GM23338 (cell line): ENCODE measurements around the gene TMEM242. TPM values are rescaled to one million over a fixed set of nuclear protein-coding genes. Genes with fewer than 3 reads are reported as not detected.

Experiments
- ATAC-seq: fragments of 200-7000 bp; cut with Tn5 transposase; 3 replicates; pipeline ENCODE4 v1.9.1; 2020
- DNase-seq: peaks from one replicate; pipeline ENCODE4 v3.0.0-alpha.2; 2015; ENCODE audit warnings: low spot score
- H2AFZ ChIP-seq: fragments of 200-600 bp; sonication (generic); 2 replicates; pipeline ENCODE4 v1.8.0; 2016; ENCODE audit warnings: antibody characterized with exemption, mild to moderate bottlenecking, moderate library complexity
- H3F3A ChIP-seq: fragments of 200-600 bp; sonication (generic); replicated peaks from 2 replicates; pipeline ENCODE4 v1.8.0; 2017; ENCODE audit warnings: antibody characterized with exemption, mixed run types, low read depth
- H3K27ac ChIP-seq: fragments of 200-600 bp; sonication (generic); 2 replicates; pipeline ENCODE4 v1.6.1; 2016; ENCODE audit warnings: low read depth
- H3K27me3 ChIP-seq: fragments of 200-600 bp; sonication (generic); 2 replicates; pipeline ENCODE4 v1.8.0; 2016; ENCODE audit warnings: mild to moderate bottlenecking, mixed run types, moderate library complexity; ENCODE audit not compliant: insufficient read depth
- H3K36me3 ChIP-seq: fragments of 200-600 bp; sonication (generic); 2 replicates; pipeline ENCODE4 v1.8.0; 2016; ENCODE audit warnings: mild to moderate bottlenecking; ENCODE audit not compliant: insufficient read depth
- H3K4me1 ChIP-seq: fragments of 200-600 bp; sonication (generic); 2 replicates; pipeline ENCODE4 v1.8.0; 2016; ENCODE audit warnings: mild to moderate bottlenecking, moderate library complexity; ENCODE audit not compliant: insufficient read depth
- H3K4me2 ChIP-seq: fragments of 200-600 bp; sonication (generic); 2 replicates; pipeline ENCODE4 v1.7.1; 2017; ENCODE audit warnings: mixed run types
- H3K4me3 ChIP-seq: fragments of 200-600 bp; sonication (generic); 2 replicates; pipeline ENCODE4 v1.6.1; 2016; ENCODE audit warnings: mixed run types
- H3K79me2 ChIP-seq: fragments of 200-600 bp; sonication (generic); replicated peaks from 2 replicates; pipeline ENCODE4 v1.8.0; 2017; ENCODE audit warnings: mild to moderate bottlenecking; ENCODE audit not compliant: insufficient read depth
- H3K9me2 ChIP-seq: fragments of 200-600 bp; sonication (generic); 2 replicates; pipeline ENCODE4 v1.8.0; 2017; ENCODE audit not compliant: insufficient read depth
- H4K20me1 ChIP-seq: fragments of 200-600 bp; sonication (generic); replicated peaks from 2 replicates; pipeline ENCODE4 v1.8.0; 2017; ENCODE audit warnings: mild to moderate bottlenecking; ENCODE audit not compliant: insufficient read depth
- H3K27ac Mint-ChIP-seq: 2 replicates; pipeline ENCODE4 v1.8.0; 2020; ENCODE audit warnings: inconsistent platforms, mild to moderate bottlenecking, moderate library complexity, mixed read lengths
- H3K27me3 Mint-ChIP-seq: 3 replicates; pipeline ENCODE4 v1.8.0; 2022; ENCODE audit warnings: low read depth, mild to moderate bottlenecking, moderate library complexity, mixed read lengths, inconsistent platforms; ENCODE audit not compliant: insufficient read depth, poor library complexity
- H3K36me3 Mint-ChIP-seq: 3 replicates; pipeline ENCODE4 v1.8.0; 2021; ENCODE audit warnings: low read depth, mild to moderate bottlenecking, inconsistent platforms, moderate library complexity, mixed read lengths
- H3K4me1 Mint-ChIP-seq: 3 replicates; pipeline ENCODE4 v1.8.0; 2020; ENCODE audit warnings: mild to moderate bottlenecking, inconsistent platforms, mixed read lengths
- H3K4me3 Mint-ChIP-seq: 3 replicates; pipeline ENCODE4 v1.8.0; 2021; ENCODE audit warnings: moderate library complexity, mild to moderate bottlenecking, inconsistent platforms, mixed read lengths
- H3K9me3 Mint-ChIP-seq: 3 replicates; pipeline ENCODE4 v1.8.0; 2020; ENCODE audit warnings: moderate library complexity, mild to moderate bottlenecking, inconsistent platforms, mixed read lengths
- CREB1 ChIP-seq: fragments of 250-450 bp; sonication (Bioruptor Pico); IDR thresholded peaks from 2 replicates; pipeline ENCODE4 v1.5.0; 2020; ENCODE audit warnings: low read depth, mild to moderate bottlenecking, moderate library complexity
- CTCF ChIP-seq, 2 experiments: fragments of 200-600 bp in 1 of 2; sonication (generic) in 1 of 2; conservative IDR thresholded peaks; 2 replicates each; pipeline versions ENCODE4 v1.5.1 to v1.6.1; 2016 to 2017; ENCODE audit warnings: antibody characterized with exemption in 2 of 2, low read depth in 2 of 2, mild to moderate bottlenecking in 2 of 2, moderate library complexity in 1 of 2
- EZH2 ChIP-seq: fragments of 200-600 bp; sonication (generic); IDR thresholded peaks from one replicate; pipeline ENCODE4 v1.8.0; 2017; ENCODE audit warnings: antibody characterized with exemption, mild to moderate bottlenecking, low read depth; ENCODE audit not compliant: unreplicated experiment
- EZH2phosphoT487 ChIP-seq: fragments of 200-600 bp; sonication (generic); IDR thresholded peaks from one replicate; pipeline ENCODE4 v1.8.1; 2018; ENCODE audit warnings: antibody characterized with exemption; ENCODE audit not compliant: unreplicated experiment
- JUNB ChIP-seq: IDR thresholded peaks from one replicate; pipeline ENCODE4 v1.6.1; 2016; ENCODE audit warnings: antibody characterized with exemption; ENCODE audit not compliant: unreplicated experiment
- NANOG ChIP-seq: IDR thresholded peaks from 2 replicates; pipeline ENCODE4 v1.6.1; 2016; ENCODE audit warnings: antibody characterized with exemption, borderline replicate concordance
- REST ChIP-seq: IDR thresholded peaks from one replicate; pipeline ENCODE4 v1.6.1; 2018; ENCODE audit warnings: antibody characterized with exemption; ENCODE audit not compliant: unreplicated experiment
- ZNF114 ChIP-seq: fragments of 250-450 bp; sonication (Bioruptor Pico); IDR thresholded peaks from 2 replicates; pipeline ENCODE4 v1.5.0; 2020; ENCODE audit warnings: mild to moderate bottlenecking, moderate library complexity
- ZNF462 ChIP-seq: fragments of 250-450 bp; sonication (Bioruptor Pico); IDR thresholded peaks from 2 replicates; pipeline ENCODE4 v1.5.0; 2020; ENCODE audit warnings: mild to moderate bottlenecking, moderate library complexity
- polyA plus RNA-seq: library from polyadenylated mRNA; unstranded; fragments of >200 nt; fragmentation: Nextera tagmentation; extraction: Ambion mirVana; gene quantifications from 2 replicates; pipeline ENCODE4 v1.2.1, GENCODE V29; 2016
- total RNA-seq: library from RNA; depleted of rRNA; stranded (reverse); fragments of >200 nt; shearing (Covaris generic); gene quantifications from 2 replicates; pipeline ENCODE4 v1.2.3, GENCODE V29; 2014

Gene TMEM242
- total and polyA plus RNA-seq, 2 experiments from 2014 or later, result 3.7 to 9.7 TPM

GRCh38 chr6:157287923-157288322 lies 35.4 kb downstream of the TMEM242 start:
- Mint-ChIP-seq H3K9me3 (no peaks in the 10 kb centered on the region), H3K36me3 (no peaks in the 10 kb centered on the region), H3K4me3 (no peak overlapping the region), H3K4me1 (peaks cover 32% of the 10 kb centered on the region), H3K27me3 (peaks cover 9% of the 10 kb centered on the region), H3K27ac (no peak overlapping the region)
- Histone ChIP-seq H3K79me2 (no peaks in the 10 kb centered on the region), H3K4me2 (no peak overlapping the region), H3K27ac (no peak overlapping the region), H3K4me1 (peaks cover 24% of the 10 kb centered on the region), H4K20me1 (no peaks in the 10 kb centered on the region), H3K36me3 (no peaks in the 10 kb centered on the region), H3K9me2 (no peaks in the 10 kb centered on the region), H3K4me3 (no peak overlapping the region), H3F3A (no peaks in the 10 kb centered on the region; the same call in 1 of the 2 replicates), H3K27me3 (no peaks in the 10 kb centered on the region), H2AFZ (no peak overlapping the region)
- TF ChIP-seq EZH2phosphoT487, result no peak
- TF ChIP-seq CTCF (conservative IDR thresholded peaks at IDR 0.05; ENCODE audit: low read depth in 2 of 2), result no peak
- TF ChIP-seq CREB1 (CRISPR knock-in tag), result no peak
- no peak for TF ChIP-seq NANOG
- TF ChIP-seq EZH2, result no peak
- TF ChIP-seq REST, result no peak
- no peak for TF ChIP-seq ZNF462 (CRISPR knock-in tag)
- no peak for TF ChIP-seq ZNF114 (CRISPR knock-in tag)
- no peak for TF ChIP-seq JUNB
- no peak for ATAC-seq
- DNase-seq, result no peak
